Neural cell (in vitro differentiated cells): ENCODE data around the gene PAK3. TPM values are rescaled to one million over a fixed set of nuclear protein-coding genes. Genes with fewer than 3 reads are reported as not detected.

Source experiments
- H2AFZ ChIP-seq: fragments of 200-600, 300-800 bp; sonication (generic), shearing (Covaris generic); 2 replicates; pipeline ENCODE4 v1.6.0; 2014; ENCODE audit warnings: low read depth, mild to moderate bottlenecking, antibody characterized with exemption, low read length, moderate library complexity
- H3F3A ChIP-seq: fragments of 200-600 bp; shearing (Covaris generic); 2 replicates; pipeline ENCODE4 v1.6.1; 2016; ENCODE audit warnings: mild to moderate bottlenecking, moderate library complexity, mixed read lengths, antibody characterized with exemption, low read length; ENCODE audit not compliant: insufficient read depth, poor library complexity, severe bottlenecking
- H3K27ac ChIP-seq: fragments of 200-600, 300-800 bp; sonication (generic), shearing (Covaris generic); 2 replicates; pipeline ENCODE4 v1.5.1; 2014; ENCODE audit warnings: mild to moderate bottlenecking, low read length, moderate library complexity
- H3K27me3 ChIP-seq: fragments of 300-800, 200-600 bp; sonication (generic), shearing (Covaris generic); 2 replicates; pipeline ENCODE4 v1.6.0; 2014; ENCODE audit warnings: mild to moderate bottlenecking, low read depth, low read length, moderate library complexity; ENCODE audit not compliant: insufficient read depth
- H3K36me3 ChIP-seq: fragments of 300-800, 200-600 bp; sonication (generic), shearing (Covaris generic); 2 replicates; pipeline ENCODE4 v1.5.1; 2014; ENCODE audit warnings: mild to moderate bottlenecking, antibody characterized with exemption, low read length, moderate library complexity; ENCODE audit not compliant: insufficient read depth
- H3K4me2 ChIP-seq: fragments of 300-800, 200-600 bp; sonication (generic), shearing (Covaris generic); 2 replicates; pipeline ENCODE4 v1.6.0; 2014; ENCODE audit warnings: mild to moderate bottlenecking, low read length
- H3K4me3 ChIP-seq: fragments of 300-800, 200-600 bp; sonication (generic), shearing (Covaris generic); 2 replicates; pipeline ENCODE4 v1.5.1; 2014; ENCODE audit warnings: mild to moderate bottlenecking, low read length, moderate library complexity
- H3K79me2 ChIP-seq: fragments of 200-600 bp; shearing (Covaris generic); replicated peaks from 2 replicates; pipeline ENCODE4 v1.6.0; 2014; ENCODE audit warnings: mild to moderate bottlenecking, low read length, moderate library complexity; ENCODE audit not compliant: insufficient read depth
- H3K9ac ChIP-seq: fragments of 300-800, 200-600 bp; sonication (generic), shearing (Covaris generic); 2 replicates; pipeline ENCODE4 v1.6.1; 2016; ENCODE audit warnings: mild to moderate bottlenecking, low read length, mixed read lengths
- H3K9me2 ChIP-seq: fragments of 200-600 bp; shearing (Covaris generic); 2 replicates; pipeline ENCODE4 v1.6.1; 2016; ENCODE audit warnings: mild to moderate bottlenecking, low read length, mixed read lengths; ENCODE audit not compliant: insufficient read depth
- H3K9me3 ChIP-seq: fragments of 200-600, 300-800 bp; sonication (generic), shearing (Covaris generic); 2 replicates; pipeline ENCODE4 v1.6.1; 2016; ENCODE audit warnings: mild to moderate bottlenecking, mixed run types, low read length, moderate library complexity, mixed read lengths
- H4K20me1 ChIP-seq: fragments of 200-600 bp; shearing (Covaris generic); 2 replicates; pipeline ENCODE4 v1.6.1; 2016; ENCODE audit warnings: mild to moderate bottlenecking, mixed run types; ENCODE audit not compliant: insufficient read depth
- EP300 ChIP-seq: fragments of 450-650 bp; conservative IDR thresholded peaks from 2 replicates; pipeline ENCODE4 v1.6.1; 2014; ENCODE audit warnings: antibody characterized with exemption, mild to moderate bottlenecking, moderate library complexity; ENCODE audit not compliant: poor library complexity, severe bottlenecking
- EZH2 ChIP-seq: fragments of 200-600, 300-800 bp; shearing (Covaris generic), sonication (generic); IDR thresholded peaks from 2 replicates; pipeline ENCODE4 v1.6.1; 2014; ENCODE audit warnings: antibody characterized with exemption, low read length, borderline replicate concordance, mild to moderate bottlenecking; ENCODE audit not compliant: insufficient read depth, poor library complexity, severe bottlenecking
- MXI1 ChIP-seq: fragments of 450-650 bp; conservative IDR thresholded peaks from 2 replicates; pipeline ENCODE4 v1.6.1; 2014; ENCODE audit warnings: antibody characterized with exemption, mild to moderate bottlenecking; ENCODE audit not compliant: poor library complexity, severe bottlenecking
- POLR2AphosphoS5 ChIP-seq: IDR thresholded peaks from 2 replicates; pipeline ENCODE4 v1.6.1; 2012
- RAD21 ChIP-seq: fragments of 450-650 bp; conservative IDR thresholded peaks from 2 replicates; pipeline ENCODE4 v1.6.1; 2014; ENCODE audit warnings: antibody characterized with exemption, mild to moderate bottlenecking, moderate library complexity
- SMC3 ChIP-seq: fragments of 450-650 bp; conservative IDR thresholded peaks from 2 replicates; pipeline ENCODE4 v1.6.1; 2014; ENCODE audit warnings: antibody characterized with exemption, mild to moderate bottlenecking, moderate library complexity; ENCODE audit not compliant: poor library complexity
- TAF1 ChIP-seq: IDR thresholded peaks from 2 replicates; pipeline ENCODE4 v1.6.1; 2012; ENCODE audit warnings: low read depth
- polyA plus RNA-seq: library from polyadenylated mRNA; depleted of rRNA; stranded (reverse); fragments of >200 nt; gene quantifications from 2 replicates; pipeline ENCODE4 v1.2.3, GENCODE V29; 2014
- TF ChIP-seq, protein P1 (sequence below): IDR thresholded peaks from 2 replicates; pipeline ENCODE4 v1.6.1; 2012; ENCODE audit warnings: borderline replicate concordance
- TF ChIP-seq, protein P2 (sequence below): fragments of 450-650 bp; IDR thresholded peaks from 2 replicates; pipeline ENCODE4 v1.5.1; 2014; ENCODE audit warnings: antibody characterized with exemption, mild to moderate bottlenecking, moderate library complexity; ENCODE audit not compliant: poor library complexity, severe bottlenecking

The PAK3 gene
- polyA plus RNA-seq, 1 donor from 2014 or later, result 92.4 TPM

GRCh38 chrX:111102636-111103035 lies 6.6 kb downstream of the PAK3 start:
- H3K9me3 ChIP-seq, result no peaks in the 10 kb centered on the region
- no peak overlapping the region for H3K4me2 ChIP-seq
- H3K4me3 ChIP-seq, result no peak overlapping the region
- H3K27ac ChIP-seq, result no peak overlapping the region
- peaks cover 15% of the 10 kb centered on the region for H3K79me2 ChIP-seq
- H3K36me3 ChIP-seq, result no peaks in the 10 kb centered on the region
- H3K27me3 ChIP-seq, result no peaks in the 10 kb centered on the region
- no peak overlapping the region for H3K9ac ChIP-seq
- H2AFZ ChIP-seq, result no peak overlapping the region
- H3F3A ChIP-seq, result no peaks in the 10 kb centered on the region
- H4K20me1 ChIP-seq, result no peaks in the 10 kb centered on the region
- no peaks in the 10 kb centered on the region for H3K9me2 ChIP-seq
- TF ChIP-seq SMC3, result no peak
- TF ChIP-seq EZH2, result no peak
- TF ChIP-seq RAD21, result no peak
- TF ChIP-seq POLR2AphosphoS5, result no peak
- TF ChIP-seq EP300, result no peak
- TF ChIP-seq, protein P1, sequence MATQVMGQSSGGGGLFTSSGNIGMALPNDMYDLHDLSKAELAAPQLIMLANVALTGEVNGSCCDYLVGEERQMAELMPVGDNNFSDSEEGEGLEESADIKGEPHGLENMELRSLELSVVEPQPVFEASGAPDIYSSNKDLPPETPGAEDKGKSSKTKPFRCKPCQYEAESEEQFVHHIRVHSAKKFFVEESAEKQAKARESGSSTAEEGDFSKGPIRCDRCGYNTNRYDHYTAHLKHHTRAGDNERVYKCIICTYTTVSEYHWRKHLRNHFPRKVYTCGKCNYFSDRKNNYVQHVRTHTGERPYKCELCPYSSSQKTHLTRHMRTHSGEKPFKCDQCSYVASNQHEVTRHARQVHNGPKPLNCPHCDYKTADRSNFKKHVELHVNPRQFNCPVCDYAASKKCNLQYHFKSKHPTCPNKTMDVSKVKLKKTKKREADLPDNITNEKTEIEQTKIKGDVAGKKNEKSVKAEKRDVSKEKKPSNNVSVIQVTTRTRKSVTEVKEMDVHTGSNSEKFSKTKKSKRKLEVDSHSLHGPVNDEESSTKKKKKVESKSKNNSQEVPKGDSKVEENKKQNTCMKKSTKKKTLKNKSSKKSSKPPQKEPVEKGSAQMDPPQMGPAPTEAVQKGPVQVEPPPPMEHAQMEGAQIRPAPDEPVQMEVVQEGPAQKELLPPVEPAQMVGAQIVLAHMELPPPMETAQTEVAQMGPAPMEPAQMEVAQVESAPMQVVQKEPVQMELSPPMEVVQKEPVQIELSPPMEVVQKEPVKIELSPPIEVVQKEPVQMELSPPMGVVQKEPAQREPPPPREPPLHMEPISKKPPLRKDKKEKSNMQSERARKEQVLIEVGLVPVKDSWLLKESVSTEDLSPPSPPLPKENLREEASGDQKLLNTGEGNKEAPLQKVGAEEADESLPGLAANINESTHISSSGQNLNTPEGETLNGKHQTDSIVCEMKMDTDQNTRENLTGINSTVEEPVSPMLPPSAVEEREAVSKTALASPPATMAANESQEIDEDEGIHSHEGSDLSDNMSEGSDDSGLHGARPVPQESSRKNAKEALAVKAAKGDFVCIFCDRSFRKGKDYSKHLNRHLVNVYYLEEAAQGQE, result no peak
- no peak for TF ChIP-seq TAF1
- no peak for TF ChIP-seq MXI1
- TF ChIP-seq, protein P2, sequence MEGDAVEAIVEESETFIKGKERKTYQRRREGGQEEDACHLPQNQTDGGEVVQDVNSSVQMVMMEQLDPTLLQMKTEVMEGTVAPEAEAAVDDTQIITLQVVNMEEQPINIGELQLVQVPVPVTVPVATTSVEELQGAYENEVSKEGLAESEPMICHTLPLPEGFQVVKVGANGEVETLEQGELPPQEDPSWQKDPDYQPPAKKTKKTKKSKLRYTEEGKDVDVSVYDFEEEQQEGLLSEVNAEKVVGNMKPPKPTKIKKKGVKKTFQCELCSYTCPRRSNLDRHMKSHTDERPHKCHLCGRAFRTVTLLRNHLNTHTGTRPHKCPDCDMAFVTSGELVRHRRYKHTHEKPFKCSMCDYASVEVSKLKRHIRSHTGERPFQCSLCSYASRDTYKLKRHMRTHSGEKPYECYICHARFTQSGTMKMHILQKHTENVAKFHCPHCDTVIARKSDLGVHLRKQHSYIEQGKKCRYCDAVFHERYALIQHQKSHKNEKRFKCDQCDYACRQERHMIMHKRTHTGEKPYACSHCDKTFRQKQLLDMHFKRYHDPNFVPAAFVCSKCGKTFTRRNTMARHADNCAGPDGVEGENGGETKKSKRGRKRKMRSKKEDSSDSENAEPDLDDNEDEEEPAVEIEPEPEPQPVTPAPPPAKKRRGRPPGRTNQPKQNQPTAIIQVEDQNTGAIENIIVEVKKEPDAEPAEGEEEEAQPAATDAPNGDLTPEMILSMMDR, result no peak

DNA sequence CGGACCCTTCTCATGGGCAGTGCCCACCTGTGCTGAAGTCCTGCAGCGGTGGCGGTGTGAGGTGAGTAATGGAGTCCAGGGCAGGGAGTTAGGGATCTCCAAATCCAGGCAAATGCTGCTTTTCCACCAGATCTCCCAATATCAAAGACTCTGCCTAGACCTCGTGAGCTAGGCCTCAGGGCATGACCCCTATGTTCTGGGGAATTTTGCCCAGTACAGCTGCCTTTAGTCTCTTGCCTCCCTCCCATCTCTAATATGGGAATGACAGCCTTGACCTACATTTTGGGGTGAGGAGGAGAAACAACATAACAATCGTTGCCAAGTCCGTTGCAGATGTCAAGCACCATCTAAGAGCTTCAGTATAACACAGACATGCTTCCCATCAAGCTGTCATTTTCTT lies 7.3 kb downstream of the PAK3 start:
- Histone ChIP-seq H3K27me3 (no peaks in the 10 kb centered on the region), H3K9ac (no peak overlapping the region), H3K4me3 (no peak overlapping the region), H3F3A (no peaks in the 10 kb centered on the region), H3K27ac (no peak overlapping the region), H3K36me3 (no peaks in the 10 kb centered on the region), H3K4me2 (no peak overlapping the region), H2AFZ (no peak overlapping the region), H4K20me1 (no peaks in the 10 kb centered on the region), H3K9me2 (no peaks in the 10 kb centered on the region), H3K9me3 (no peaks in the 10 kb centered on the region), H3K79me2 (peaks cover 12% of the 10 kb centered on the region)
- TF ChIP-seq, protein P2, result no peak
- TF ChIP-seq SMC3 (no peak), RAD21 (no peak), MXI1 (no peak), POLR2AphosphoS5 (no peak)
- TF ChIP-seq, protein P1, result no peak
